H1 (cell line): ENCODE results near the gene TNNI2.

Experiments
- EP300 ChIP-seq, 2 experiments: IDR thresholded peaks; 1 replicate in 1 of 2; 2 replicates in 1 of 2; pipeline ENCODE4 v1.6.1; 2011 to 2012; ENCODE audit warnings: low read depth in 2 of 2, low read length in 2 of 2, mild to moderate bottlenecking in 2 of 2, borderline replicate concordance in 1 of 2, inconsistent platforms in 1 of 2, moderate library complexity in 1 of 2
- POLR2A ChIP-seq, 2 experiments: IDR thresholded peaks; 1 replicate in 1 of 2; 2 replicates in 1 of 2; pipeline ENCODE4 v1.6.1; 2011; ENCODE audit warnings: low read depth in 2 of 2, low read length in 2 of 2, mild to moderate bottlenecking in 2 of 2; ENCODE audit errors: control extremely low read depth in 1 of 2
- POLR2AphosphoS5 ChIP-seq: IDR thresholded peaks from 2 replicates; pipeline ENCODE4 v1.6.1; 2011; ENCODE audit warnings: low read depth, low read length
- RFX5 ChIP-seq: IDR thresholded peaks from 2 replicates; pipeline ENCODE4 v1.6.1; 2011; ENCODE audit warnings: low read depth, low read length, improper control_type of control experiment, borderline replicate concordance
- SIN3A ChIP-seq, 2 experiments: IDR thresholded peaks in 1 of 2; conservative IDR thresholded peaks in 1 of 2; 2 replicates each; pipeline ENCODE4 v1.6.1; 2011 to 2012; ENCODE audit warnings: low read length in 2 of 2, improper control_type of control experiment in 1 of 2, low read depth in 1 of 2, mild to moderate bottlenecking in 1 of 2
- TAF1 ChIP-seq: IDR thresholded peaks from 2 replicates; pipeline ENCODE4 v1.6.1; 2011; ENCODE audit warnings: mild to moderate bottlenecking, low read depth, low read length
- TBP ChIP-seq: IDR thresholded peaks from 2 replicates; pipeline ENCODE4 v1.6.1; 2011; ENCODE audit warnings: low read depth, low read length, improper control_type of control experiment
- TF ChIP-seq, protein P1 (sequence below), 3 experiments: IDR thresholded peaks; 1 replicate in 2 of 3; 2 replicates in 1 of 3; pipeline versions ENCODE4 v1.5.1 to v1.6.1; 2011; ENCODE audit warnings: low read length in 3 of 3, mild to moderate bottlenecking in 3 of 3, inconsistent platforms in 2 of 3, low read depth in 1 of 3, moderate library complexity in 1 of 3; ENCODE audit not compliant: insufficient read depth in 1 of 3; ENCODE audit errors: control extremely low read depth in 1 of 3

DNA sequence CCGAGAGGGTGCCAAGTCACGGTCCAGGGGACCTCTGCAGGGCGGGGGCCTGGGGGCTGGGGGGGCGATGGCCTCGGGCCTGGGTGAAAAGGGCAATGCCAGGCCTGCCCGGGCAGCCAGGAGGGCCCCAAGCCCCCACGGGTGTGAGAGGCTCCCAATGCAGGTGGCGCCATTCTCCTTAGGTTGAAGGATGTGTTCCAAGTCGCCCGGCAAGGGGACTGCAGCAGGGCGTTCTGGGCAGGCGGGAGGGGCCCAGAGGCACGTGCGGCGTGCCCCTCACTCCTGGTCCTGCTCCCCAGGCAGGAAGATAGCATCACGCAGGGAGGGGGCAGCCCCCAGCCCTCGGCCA is 730 bp upstream of the TNNI2 start:
- TF ChIP-seq, protein P1, sequence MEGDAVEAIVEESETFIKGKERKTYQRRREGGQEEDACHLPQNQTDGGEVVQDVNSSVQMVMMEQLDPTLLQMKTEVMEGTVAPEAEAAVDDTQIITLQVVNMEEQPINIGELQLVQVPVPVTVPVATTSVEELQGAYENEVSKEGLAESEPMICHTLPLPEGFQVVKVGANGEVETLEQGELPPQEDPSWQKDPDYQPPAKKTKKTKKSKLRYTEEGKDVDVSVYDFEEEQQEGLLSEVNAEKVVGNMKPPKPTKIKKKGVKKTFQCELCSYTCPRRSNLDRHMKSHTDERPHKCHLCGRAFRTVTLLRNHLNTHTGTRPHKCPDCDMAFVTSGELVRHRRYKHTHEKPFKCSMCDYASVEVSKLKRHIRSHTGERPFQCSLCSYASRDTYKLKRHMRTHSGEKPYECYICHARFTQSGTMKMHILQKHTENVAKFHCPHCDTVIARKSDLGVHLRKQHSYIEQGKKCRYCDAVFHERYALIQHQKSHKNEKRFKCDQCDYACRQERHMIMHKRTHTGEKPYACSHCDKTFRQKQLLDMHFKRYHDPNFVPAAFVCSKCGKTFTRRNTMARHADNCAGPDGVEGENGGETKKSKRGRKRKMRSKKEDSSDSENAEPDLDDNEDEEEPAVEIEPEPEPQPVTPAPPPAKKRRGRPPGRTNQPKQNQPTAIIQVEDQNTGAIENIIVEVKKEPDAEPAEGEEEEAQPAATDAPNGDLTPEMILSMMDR (IDR thresholded peaks at IDR 0.05; ENCODE audit: control extremely low read depth in 1 of 3, insufficient read depth in 1 of 3, low read depth in 1 of 3, low read length in 3 of 3), result no peak
- TF ChIP-seq POLR2AphosphoS5 (no peak), TAF1 (no peak), EP300 (IDR thresholded peaks at IDR 0.05; ENCODE audit: borderline replicate concordance in 1 of 2, low read depth in 2 of 2, low read length in 2 of 2) (no peak), RFX5 (no peak), TBP (no peak), SIN3A (conservative IDR thresholded peaks at IDR 0.05 in 1 of 2, IDR thresholded peaks at IDR 0.05 in 1 of 2; ENCODE audit: low read depth in 1 of 2, low read length in 2 of 2) (no peak), POLR2A (IDR thresholded peaks at IDR 0.05; ENCODE audit: control extremely low read depth in 1 of 2, low read depth in 2 of 2, low read length in 2 of 2) (no peak)
